Ovary (tissue), 9 donors: Measurements from ENCODE around the gene SPA17. TPM values are rescaled to one million over a fixed set of nuclear protein-coding genes. Genes with fewer than 3 reads are reported as not detected.

Experiments
- DNase-seq, 5 donors: peaks; one replicate each; pipeline ENCODE4 v3.0.0-alpha.2; 2019 to 2020
- H3K27ac ChIP-seq, 2 donors: fragments of 200-600 bp; one replicate each; pipeline versions ENCODE4 v1.5.1 to v1.8.0; 2019 to 2022
- H3K27me3 ChIP-seq: fragments of 200-600 bp; one replicate; pipeline ENCODE4 v1.8.0; 2022
- H3K36me3 ChIP-seq: fragments of 200-600 bp; sonication (generic); one replicate; pipeline ENCODE4 v1.5.1; 2019
- H3K4me1 ChIP-seq: one replicate; pipeline ENCODE4 v1.8.1; 2013; ENCODE audit warnings: mild to moderate bottlenecking, moderate library complexity; ENCODE audit not compliant: insufficient read depth
- H3K4me3 ChIP-seq: fragments of 200-600 bp; sonication (generic); one replicate; pipeline ENCODE4 v1.5.1; 2017
- H3K9me3 ChIP-seq, 2 donors: fragments of 200-600 bp in 1 of 2; sonication (generic) in 1 of 2; one replicate each; pipeline versions ENCODE4 v1.5.1 to v1.8.1; 2013 to 2019; ENCODE audit warnings: mild to moderate bottlenecking in 1 of 2, moderate library complexity in 1 of 2
- EP300 ChIP-seq: sonication (generic); formaldehyde crosslinking; IDR thresholded peaks from one replicate; pipeline ENCODE4 v1.6.1; 2017; ENCODE audit warnings: antibody characterized with exemption
- POLR2A ChIP-seq: fragments of 450-650 bp; IDR thresholded peaks from one replicate; pipeline ENCODE4 v1.6.1; 2017; ENCODE audit warnings: antibody characterized with exemption, mild to moderate bottlenecking, moderate library complexity
- WGBS, 3 donors: extraction: QIAGEN DNeasy Blood & Tissue Kit in 1 of 3; methylation state at CpG; one replicate each; pipeline versions ENCODE4 v1.1.5 to v1.1.7; 2013 to 2017; 5-methylcytosine and 5-hydroxymethylcytosine counted together
- intact Hi-C, 4 donors: fragments of 100-400 bp; cut with DNase I; formaldehyde crosslinking; loops; one replicate each; pipeline versions ENCODE4 v1.11.0 to v1.15.1; 2022 to 2023
- polyA plus RNA-seq, 2 donors: library from polyadenylated mRNA; stranded (reverse); fragments of 200-250 nt in 1 of 2; fragments of 350-450 nt in 1 of 2; fragmentation: Illumina TruSeq in 1 of 2; extraction: RNeasy Lipid Tissue Mini Kit (QIAGEN cat#74804) in 1 of 2; gene quantifications; one replicate each; pipeline ENCODE4 v1.2.3, GENCODE V29; 2013 to 2014
- total RNA-seq, 7 donors: library from RNA; depleted of rRNA in 2 of 7; stranded (reverse); fragments of >200 nt in 2 of 7; fragmentation: NEBNext Ultra II Directional in 3 of 7; extraction: Animal tissue kit (Norgen Biotek cat#: 25700) in 3 of 7; gene quantifications; one replicate each; pipeline versions ENCODE4 v1.1.0 to v1.2.4, GENCODE V29; 2016 to 2023
- TF ChIP-seq, protein P1 (sequence below), 3 donors: fragments of 450-650 bp in 2 of 3; fragments of 200-600 bp in 1 of 3; IDR thresholded peaks; one replicate each; pipeline versions ENCODE4 v1.5.1 to v1.8.0; 2016 to 2022; ENCODE audit warnings: antibody characterized with exemption in 3 of 3, mild to moderate bottlenecking in 1 of 3
- donor health status: DM: no; HTN: no; CAD: no; lungs with moderate emphysema.
- donor health status: DM: no; HTN: no; CAD: no.
- donor health status: Bipolar disorder and iron deficiency.
- donor health status: DM: yes; HTN: yes; CAD: no.
- donor health status: DM: no; HTN: no; CAD: no.
- donor health status: DM: yes; HTN: yes; CAD: no.

The SPA17 gene
- total and polyA plus RNA-seq, 9 donors, result 1.3 to 30.1 (median 3.0) TPM

- H3K4me1 ChIP-seq, result no peaks in the 10 kb centered on the region
- no peaks in the 10 kb centered on the region for H3K36me3 ChIP-seq
- TF ChIP-seq EP300 (no peak), POLR2A (no peak)
- TF ChIP-seq, protein P1, sequence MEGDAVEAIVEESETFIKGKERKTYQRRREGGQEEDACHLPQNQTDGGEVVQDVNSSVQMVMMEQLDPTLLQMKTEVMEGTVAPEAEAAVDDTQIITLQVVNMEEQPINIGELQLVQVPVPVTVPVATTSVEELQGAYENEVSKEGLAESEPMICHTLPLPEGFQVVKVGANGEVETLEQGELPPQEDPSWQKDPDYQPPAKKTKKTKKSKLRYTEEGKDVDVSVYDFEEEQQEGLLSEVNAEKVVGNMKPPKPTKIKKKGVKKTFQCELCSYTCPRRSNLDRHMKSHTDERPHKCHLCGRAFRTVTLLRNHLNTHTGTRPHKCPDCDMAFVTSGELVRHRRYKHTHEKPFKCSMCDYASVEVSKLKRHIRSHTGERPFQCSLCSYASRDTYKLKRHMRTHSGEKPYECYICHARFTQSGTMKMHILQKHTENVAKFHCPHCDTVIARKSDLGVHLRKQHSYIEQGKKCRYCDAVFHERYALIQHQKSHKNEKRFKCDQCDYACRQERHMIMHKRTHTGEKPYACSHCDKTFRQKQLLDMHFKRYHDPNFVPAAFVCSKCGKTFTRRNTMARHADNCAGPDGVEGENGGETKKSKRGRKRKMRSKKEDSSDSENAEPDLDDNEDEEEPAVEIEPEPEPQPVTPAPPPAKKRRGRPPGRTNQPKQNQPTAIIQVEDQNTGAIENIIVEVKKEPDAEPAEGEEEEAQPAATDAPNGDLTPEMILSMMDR (IDR thresholded peaks at IDR 0.05), result no peak
- H3K9me3 ChIP-seq, result no peaks in the 10 kb centered on the region
- DNase-seq, result no peak
- intact Hi-C loops, result no loop called here
- WGBS, 3 donors, result 89 to 90% (median 90%) methylated on average over 1 of the region's 1 CpG
- no peak overlapping the region for H3K27ac ChIP-seq
- no peak overlapping the region for H3K4me3 ChIP-seq
- H3K27me3 ChIP-seq, result no peaks in the 10 kb centered on the region
Measured at GRCh38 chr11:124633355-124633754, 40.3 kb upstream of the SPA17 start.

DNA sequence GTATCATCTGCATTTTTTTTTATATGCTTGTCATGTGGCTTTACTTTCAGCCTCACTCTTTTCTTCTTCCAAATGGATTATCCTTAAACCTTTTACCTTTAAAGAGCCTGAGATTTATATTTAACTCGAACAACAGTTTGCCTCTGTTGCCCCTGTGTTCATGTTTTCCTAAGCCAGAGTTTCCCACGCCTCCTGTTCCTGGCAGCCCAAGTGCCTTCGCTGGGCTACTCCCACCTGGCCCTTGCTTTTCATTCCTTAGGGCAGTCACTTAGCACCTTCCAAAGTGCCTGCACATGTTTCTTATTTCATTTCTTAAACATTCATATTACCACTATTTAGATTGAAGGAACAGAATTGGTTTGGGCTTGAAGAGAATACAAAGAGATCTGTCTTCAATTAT lies 37.8 kb upstream of the SPA17 start:
- Histone ChIP-seq H3K36me3 (no peaks in the 10 kb centered on the region), H3K27me3 (no peaks in the 10 kb centered on the region), H3K27ac (no peak overlapping the region), H3K4me3 (no peak overlapping the region), H3K4me1 (no peaks in the 10 kb centered on the region), H3K9me3 (no peaks in the 10 kb centered on the region)
- 41 to 52% (median 48%) methylated on average over 3 of the region's 3 CpGs for WGBS, 3 donors
- intact Hi-C loops, result no loop called here
- TF ChIP-seq EP300, result no peak
- TF ChIP-seq, protein P1 (IDR thresholded peaks at IDR 0.05), result no peak
- no peak for TF ChIP-seq POLR2A
- no peak for DNase-seq

- intact Hi-C loops, result no loop called here
- TF ChIP-seq EP300, result no peak
- TF ChIP-seq POLR2A, result no peak
- TF ChIP-seq, protein P1 (IDR thresholded peaks at IDR 0.05), result no peak
- Histone ChIP-seq H3K9me3 (no peaks in the 10 kb centered on the region), H3K4me1 (no peaks in the 10 kb centered on the region), H3K36me3 (no peaks in the 10 kb centered on the region), H3K4me3 (no peak overlapping the region), H3K27ac (no peak overlapping the region), H3K27me3 (no peaks in the 10 kb centered on the region)
- 86 to 90% (median 89%) methylated on average over 3 of the region's 3 CpGs for WGBS, 3 donors
- no peak for DNase-seq
Measured at GRCh38 chr11:124638500-124638899, 35.2 kb upstream of the SPA17 start.

DNA sequence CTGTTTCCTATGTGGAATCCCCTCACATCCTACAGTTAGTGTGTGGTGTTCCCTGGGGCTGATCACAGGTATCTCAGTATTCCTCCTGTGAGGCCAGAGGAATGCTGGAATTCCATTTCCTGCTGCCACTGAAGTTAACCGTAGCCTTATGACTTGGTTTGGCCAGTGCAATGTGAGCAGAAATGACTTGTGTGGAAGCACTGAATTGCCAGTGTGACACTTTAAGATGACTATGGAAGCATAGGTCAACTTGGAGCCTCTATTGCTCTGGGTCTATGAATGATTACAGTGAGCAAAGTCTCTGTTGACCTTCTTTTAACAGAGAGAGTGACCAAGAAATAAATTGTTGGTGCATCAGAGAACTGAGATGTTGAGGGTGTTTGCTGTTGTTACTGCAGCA lies 34.5 kb upstream of the SPA17 start:
- Histone ChIP-seq H3K36me3 (no peaks in the 10 kb centered on the region), H3K4me1 (no peaks in the 10 kb centered on the region), H3K27me3 (no peaks in the 10 kb centered on the region), H3K27ac (no peak overlapping the region), H3K9me3 (no peaks in the 10 kb centered on the region), H3K4me3 (no peak overlapping the region)
- intact Hi-C loops, result no loop called here
- WGBS, 3 donors, result 68 to 84% (median 83%) methylated on average over 1 of the region's 1 CpG
- no peak for TF ChIP-seq EP300
- no peak for TF ChIP-seq POLR2A
- TF ChIP-seq, protein P1 (IDR thresholded peaks at IDR 0.05), result no peak
- DNase-seq, result no peak

DNA sequence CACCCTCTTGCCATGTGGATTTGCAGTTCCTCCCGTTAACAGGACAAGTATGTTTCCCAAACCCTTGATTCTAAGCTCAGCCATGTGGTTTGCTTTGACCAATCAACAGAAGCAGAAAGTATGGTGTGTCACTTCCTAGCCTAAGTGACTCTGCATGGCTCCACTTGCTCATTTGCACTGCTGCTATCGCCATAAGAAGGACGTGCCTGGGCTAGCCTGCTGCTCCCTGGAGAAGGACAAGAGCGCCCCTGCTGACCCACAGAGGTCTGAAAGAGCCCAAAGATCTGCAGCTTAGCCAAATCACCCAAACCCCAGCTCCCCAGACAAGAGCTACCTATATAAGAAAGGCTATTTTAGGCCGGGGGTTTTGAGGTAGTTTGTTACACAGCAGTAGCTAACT lies 33.0 kb upstream of the SPA17 start:
- DNase-seq, result no peak
- H3K9me3 ChIP-seq, result no peaks in the 10 kb centered on the region
- no peak overlapping the region for H3K4me3 ChIP-seq
- no peak overlapping the region for H3K27ac ChIP-seq
- H3K27me3 ChIP-seq, result no peaks in the 10 kb centered on the region
- WGBS, 3 donors, result 80 to 82% (median 81%) methylated on average over 5 of the region's 5 CpGs
- TF ChIP-seq POLR2A, result no peak
- intact Hi-C loops, result no loop called here
- H3K36me3 ChIP-seq, result no peaks in the 10 kb centered on the region
- H3K4me1 ChIP-seq, result no peaks in the 10 kb centered on the region
